ENCODE results near the gene IQCF5.
"Not testable (repeated sequence)": the region's sequence is repeated elsewhere in the genome, so short reads cannot be mapped to it uniquely, and the experiment has no call there.

IQCF5 gene

DNA sequence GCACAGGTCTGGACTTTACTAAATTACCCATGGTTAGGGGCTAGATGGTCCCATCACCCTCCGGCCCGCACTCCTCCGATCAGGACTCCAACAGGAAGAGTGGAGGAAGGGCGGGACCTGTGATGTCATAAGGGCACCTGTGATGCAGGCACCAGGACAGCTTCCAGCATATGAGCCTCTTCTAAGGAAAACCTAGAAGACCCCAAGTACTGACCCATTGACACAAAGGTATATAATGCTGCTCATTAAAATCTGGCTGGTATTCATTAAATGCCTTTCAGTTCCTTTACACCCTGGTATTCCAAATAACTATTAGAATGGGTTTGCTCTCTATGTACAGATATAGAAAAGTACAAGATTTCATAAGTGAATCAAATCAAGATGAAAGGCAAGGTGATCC is at the start of gene IQCF5:
TSS of gene IQCF5 (minus strand) at position 101 of the 400 bp plus-strand sequence. CDS start at position 31, 70 bp downstream.
- no peak for DNase-seq (ENCODE audit: low read depth, low spot score)

DNA sequence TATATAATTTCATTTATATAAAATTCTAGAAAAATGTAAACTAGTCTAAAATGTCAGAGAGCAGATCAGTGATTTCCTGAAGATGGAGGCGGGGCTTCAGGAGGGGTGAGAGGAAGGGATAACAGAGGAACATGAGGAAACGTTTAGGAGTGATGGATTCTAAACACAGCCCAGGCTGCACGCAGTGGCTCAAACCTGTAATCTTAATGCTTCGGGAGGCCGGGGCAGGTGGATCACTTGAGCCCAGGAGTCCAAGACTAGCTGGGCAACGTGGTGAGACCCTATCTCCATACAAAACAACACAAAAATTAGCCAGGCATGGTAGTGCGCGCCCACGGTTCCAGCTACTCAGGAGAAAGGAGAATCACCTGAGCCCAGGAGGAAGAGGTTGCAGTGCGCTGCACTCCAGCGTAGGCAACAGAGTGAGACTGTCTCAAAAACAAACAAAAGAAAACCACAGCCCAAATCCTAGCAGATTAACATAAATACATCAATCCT is 45.7 kb upstream of the IQCF5 start:
- DNase-seq (ENCODE audit: low read depth, low spot score): no peak

DNA sequence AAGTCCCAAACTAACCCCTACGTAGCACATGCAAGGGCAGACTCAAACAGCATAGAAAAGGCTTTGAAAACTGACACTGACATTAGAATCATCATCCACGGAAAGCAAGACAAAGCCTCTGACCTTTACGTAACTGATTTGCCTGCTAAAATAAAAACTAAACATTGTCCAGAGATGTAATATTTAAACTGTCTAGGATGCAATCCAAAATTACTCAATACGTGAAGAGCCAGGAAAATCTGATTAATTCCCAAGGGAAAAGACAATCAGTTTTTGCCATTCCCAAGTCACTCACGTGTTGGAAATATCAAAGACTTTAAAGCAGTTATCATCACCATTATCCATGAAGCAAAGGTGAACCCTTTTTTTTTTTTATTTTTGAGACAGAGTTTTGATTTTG is 41.0 kb upstream of the IQCF5 start:
- DNase-seq (ENCODE audit: low read depth, low spot score): no peak

DNA sequence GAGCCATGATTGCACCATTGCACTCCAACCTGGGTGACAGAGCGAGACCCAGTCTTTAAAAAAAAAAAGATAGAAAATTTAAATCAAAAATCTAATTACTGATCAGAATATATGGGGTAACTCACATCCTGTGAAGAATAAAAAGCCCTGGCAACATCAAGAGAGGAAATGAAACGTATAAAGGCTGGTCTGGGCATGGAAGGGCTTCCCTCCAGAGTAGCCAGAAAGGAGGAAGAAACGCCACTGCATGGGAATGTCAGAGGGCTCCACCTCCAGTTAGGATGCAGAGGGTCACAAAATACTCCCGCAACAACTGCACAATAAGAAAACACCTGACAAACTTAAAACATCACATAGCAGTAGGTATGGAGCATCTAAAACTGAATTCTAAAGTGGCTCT is 32.6 kb upstream of the IQCF5 start:
- DNase-seq (ENCODE audit: low read depth, low spot score): no peak

DNA sequence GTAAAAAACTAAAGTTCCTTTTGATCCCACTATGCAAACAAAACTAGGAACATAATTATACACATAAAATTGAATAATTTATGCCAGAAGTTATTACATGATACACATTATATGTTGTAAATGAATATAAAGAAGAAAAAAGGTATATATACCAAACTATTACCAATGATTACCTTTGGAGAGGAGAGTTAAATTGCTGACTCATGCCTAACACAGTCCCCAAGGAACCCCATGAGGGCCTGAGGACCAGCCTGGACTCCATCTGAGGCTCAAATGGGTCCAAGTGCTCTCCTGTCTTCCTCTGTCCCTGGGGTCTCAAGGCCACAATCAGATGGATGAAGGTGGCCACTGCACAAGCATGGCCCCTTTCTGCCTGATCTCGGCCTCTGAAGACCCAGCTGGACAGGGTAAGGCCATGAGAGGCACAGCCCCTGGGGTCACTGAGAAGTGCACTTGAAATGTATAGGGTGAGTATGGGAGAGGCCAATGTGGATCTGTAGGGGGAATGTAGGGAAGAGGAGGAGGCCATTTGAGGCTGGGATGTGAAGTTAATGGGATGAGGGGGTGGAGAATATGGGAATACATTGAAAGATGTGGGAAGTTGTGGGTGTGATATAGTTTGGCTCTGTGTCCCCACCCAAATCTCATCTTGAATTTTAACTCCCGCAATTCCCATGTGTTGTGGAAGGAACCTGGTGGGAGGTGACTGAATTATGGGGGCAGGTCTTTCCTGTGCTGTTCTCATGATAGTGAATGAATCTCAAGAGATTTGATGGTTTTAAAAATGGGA is 28.8 kb upstream of the IQCF5 start:
- DNase-seq (ENCODE audit: low read depth, low spot score): no peak

DNA sequence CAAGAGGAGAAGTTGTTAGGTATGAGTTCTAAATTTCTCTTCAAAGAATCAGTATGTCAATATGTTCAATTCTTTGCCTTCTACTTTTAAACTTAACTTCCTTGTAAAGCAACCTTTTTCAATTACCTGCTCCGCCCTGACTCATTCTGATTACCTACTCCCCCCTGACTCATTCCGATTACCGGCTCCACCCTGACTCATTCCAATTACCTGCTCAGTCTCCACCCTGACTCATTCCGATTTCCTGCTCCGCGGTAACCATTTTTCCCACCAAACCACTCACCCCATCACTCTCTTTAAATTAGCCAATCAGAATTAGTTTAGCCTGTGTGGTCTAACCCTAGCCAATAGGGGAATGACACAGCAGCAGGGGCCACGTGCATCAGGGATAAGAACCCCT is 27.0 kb upstream of the IQCF5 start:
- DNase-seq (ENCODE audit: low read depth, low spot score): not testable (repeated sequence)

DNA sequence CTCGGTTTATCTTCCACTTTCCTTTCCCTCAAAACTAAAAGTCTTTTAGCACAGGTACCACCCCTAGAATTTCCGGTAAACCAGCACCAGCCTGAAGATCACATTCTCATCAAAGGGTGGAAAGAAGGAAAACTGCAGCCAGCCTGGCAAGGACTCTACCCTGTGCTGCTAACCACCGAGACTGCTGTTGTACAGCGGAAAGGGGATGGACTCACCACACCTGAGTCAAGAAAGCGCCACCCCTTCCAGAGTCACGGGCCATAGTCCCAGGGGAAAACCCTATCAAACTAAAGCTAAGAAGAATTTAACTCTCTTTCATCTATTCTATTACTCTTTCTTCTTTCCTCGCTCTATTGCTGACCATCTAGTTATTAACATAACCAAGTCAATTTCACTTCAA is 24.6 kb upstream of the IQCF5 start:
- DNase-seq (ENCODE audit: low read depth, low spot score): not testable (repeated sequence)

DNA sequence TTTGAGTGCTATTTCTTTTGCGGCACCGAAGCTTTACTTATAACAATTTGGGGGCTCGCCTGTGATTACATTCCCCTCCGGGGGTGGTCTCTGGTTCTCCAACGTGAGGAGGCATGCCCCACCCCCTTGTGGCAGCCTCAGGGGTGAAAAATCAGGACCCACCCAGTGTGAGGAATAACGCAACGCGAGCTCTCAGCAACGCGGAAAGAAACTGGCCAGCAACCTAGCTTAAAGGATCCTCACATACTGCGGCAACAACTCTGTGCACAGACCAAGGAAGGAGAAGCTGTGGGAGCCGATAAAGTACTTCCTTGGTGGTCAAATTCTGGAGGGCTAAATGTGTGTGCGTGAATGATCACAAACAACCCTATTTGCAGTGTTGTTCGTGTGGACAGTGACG is 22.0 kb upstream of the IQCF5 start:
- no peak for DNase-seq (ENCODE audit: low read depth, low spot score)

DNA sequence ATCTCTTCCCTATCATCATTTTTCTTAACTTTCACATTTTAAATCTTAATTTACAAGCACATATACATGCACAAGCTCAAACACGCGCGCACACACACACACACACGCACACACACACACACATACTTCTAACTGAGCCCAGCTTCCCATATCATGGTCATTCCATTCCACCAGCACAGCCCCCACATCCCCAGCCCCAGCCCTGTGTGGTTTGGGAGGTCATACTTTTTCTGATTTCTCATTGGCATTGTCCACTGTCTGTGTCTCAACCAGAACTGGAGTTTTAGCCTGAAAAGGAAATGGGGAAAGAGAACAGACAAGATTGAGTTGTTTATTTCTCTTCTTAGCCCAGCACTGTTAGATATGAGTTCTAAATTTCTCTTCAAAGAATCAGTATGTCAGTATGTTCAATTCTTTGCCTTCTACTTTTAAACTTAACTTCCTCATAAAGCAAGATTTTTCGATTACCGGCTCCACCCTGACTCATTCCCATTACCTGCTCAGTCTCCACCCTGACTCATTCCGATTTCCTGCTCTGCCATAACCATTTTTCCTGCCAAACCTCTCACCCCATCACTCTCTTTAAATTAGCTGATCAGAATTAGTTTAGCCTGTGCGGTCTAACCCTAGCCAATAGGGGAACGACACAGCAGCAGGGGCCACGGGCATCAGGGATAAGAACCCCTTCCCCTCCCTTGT is 21.4 kb upstream of the IQCF5 start:
- DNase-seq (ENCODE audit: low read depth, low spot score): no peak

DNA sequence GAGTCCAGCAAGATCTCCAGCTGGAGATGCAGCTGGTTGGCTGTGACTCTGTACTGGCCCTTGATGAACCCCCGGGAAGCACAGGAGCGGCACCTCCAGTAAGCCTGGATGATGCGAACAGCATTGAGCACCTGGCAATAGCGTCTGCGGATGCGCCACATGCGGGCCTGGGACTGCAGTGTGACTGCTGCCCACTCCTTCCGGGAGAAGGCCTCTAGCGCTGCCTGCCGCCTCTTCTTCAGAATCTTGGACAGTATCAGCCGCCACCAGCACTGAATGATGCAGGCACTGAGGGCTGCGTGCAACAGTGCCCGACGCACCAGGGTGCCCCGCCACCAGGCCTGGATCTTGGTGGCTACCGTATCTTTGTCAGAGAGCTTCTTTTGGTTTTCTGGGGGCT is 19.5 kb upstream of the IQCF5 start:
- DNase-seq (ENCODE audit: low read depth, low spot score): no peak

DNA sequence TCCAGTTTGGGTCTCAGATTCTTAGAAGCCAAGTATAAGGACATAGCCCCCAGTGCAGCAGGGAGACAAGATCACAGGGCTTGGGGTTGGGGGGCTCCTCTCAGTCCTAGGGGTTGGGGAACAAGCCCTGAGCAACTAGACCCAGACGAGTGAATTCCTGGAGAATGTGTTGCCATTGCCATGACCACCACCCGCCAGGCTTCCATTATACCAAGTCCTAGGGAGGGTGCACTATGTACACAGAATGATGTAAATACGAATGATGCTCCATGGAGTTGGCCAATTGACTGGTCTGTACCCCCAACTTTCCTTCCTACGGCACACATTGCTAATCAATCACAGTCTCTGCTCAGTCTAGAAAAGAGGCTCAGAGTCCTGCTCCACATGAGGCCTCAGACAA is 19.0 kb upstream of the IQCF5 start:
- DNase-seq (ENCODE audit: low read depth, low spot score): no peak

DNA sequence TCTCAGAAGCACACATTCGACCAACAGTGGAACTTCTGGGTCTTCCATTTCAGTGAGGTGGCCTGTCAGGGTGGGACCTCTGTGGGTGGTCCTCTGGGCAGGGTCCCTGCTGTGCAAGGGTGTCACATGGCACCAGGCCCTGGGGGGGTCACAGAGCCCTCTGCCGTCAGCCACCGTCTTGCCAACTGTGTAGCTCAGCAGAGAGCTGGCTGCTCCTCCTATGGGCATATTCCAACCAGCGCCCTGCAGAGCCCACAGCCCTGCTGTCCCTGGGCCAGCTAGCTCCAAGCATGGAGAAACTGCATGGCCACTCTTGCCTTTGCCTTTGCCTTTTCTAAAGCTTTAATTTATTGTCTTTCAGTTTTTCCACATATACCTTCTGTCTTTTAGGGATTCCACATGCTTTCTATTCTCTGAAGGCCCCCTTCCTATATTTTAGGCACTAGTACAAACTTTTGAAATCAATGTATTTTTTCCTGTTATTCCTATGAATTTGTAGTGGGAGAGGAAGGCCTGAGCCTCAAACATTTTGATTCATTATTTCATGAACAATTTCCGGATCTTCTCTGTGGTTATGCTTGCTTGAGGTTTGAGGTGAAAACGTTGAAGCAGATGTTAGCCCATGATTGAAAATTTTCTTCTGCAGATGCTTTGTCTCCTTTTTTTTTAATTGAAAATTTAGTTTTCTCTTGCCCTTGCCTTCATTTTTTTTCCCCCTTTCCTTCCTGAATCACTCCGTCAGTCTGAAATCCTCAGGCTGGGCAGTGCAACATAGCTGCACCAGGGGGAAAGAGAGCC is 16.0 kb upstream of the IQCF5 start:
- no peak for DNase-seq (ENCODE audit: low read depth, low spot score)

DNA sequence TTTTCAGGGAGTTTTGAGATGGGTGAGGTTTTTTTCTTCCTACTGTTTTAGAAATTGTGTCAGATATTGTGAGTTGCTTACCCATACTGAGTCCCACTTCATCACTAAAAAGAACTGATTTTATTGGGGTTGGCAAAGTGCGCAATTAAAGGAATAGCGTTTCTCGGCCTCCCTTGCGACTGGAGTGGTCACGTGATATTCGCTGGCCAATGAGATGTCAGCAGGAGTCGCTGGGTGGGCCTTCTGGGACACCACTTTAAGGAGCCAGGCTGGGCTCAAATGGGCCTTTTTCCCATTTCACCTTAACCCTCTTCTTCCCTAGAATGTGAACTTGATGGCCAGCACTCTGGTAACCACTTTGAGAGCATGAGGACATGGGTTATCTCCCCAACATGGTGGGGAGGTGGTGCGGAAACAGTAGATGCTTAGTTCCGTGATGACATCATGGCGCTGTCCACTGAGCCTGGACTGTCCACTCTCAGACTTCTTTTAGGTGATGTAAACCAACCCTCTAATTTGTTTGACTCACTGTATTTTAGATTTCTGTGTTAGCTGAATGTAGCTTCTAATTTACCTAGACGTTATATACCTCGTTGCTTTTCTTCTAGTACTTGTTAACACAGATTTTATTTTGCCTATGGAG is 13.2 kb upstream of the IQCF5 start:
- DNase-seq (ENCODE audit: low read depth, low spot score): no peak

DNA sequence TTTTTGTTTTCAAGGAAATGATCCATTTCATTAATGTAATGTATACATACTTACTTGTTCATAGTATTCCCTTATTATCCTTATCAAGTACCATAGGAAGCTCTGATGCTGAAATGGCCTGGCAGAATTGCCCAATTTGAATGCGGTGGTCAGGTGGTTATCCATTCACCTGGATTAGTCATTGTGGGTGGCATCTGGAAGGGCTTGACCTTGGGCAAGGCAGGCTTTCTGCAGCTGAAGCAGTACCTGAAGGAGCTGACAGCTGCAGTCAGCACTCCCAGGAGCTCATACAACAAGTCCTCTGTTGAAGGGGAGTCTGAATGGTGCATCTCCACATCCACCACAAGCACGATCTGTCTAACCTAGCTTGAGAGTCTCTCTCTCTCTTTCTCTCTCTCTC is 12.2 kb upstream of the IQCF5 start:
- no peak for DNase-seq (ENCODE audit: low read depth, low spot score)

DNA sequence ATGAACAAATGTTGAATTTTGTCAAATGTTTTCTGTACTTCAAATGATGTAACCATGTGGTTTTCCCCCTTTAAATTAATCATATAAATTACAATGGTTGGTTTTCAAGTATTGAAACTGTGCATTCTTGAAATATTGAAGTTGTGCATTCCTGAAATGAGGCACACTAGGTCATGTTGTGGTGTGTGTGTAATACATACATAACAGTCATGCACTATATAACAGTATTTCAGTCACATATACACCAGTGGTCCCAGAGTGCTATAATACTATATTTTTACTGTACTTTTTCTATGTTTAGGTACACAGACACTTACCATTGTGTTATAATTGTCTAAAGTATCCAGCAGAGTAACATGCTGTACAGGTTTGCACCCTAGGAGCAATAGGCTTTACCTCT is 11.0 kb upstream of the IQCF5 start:
- no peak for DNase-seq (ENCODE audit: low read depth, low spot score)

DNA sequence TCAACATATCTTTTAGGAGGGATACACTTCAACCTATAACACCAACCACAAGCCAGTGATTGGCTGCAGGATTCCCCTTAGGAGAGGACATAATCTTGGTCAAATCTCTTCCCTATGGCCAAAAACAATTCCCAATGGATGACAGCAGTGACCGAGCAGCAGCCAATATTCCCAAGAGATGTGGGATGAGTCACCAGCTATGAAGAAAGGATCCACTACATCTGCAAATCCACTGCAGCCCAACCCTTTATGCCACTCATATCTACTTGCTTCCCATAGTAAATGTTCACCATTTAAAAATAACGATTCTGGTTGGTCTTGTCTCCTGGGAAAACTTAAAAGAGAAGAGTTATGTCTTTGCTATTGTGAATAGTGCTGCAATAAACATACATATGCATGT is 4.5 kb upstream of the IQCF5 start:
- DNase-seq (ENCODE audit: low read depth, low spot score): no peak

DNA sequence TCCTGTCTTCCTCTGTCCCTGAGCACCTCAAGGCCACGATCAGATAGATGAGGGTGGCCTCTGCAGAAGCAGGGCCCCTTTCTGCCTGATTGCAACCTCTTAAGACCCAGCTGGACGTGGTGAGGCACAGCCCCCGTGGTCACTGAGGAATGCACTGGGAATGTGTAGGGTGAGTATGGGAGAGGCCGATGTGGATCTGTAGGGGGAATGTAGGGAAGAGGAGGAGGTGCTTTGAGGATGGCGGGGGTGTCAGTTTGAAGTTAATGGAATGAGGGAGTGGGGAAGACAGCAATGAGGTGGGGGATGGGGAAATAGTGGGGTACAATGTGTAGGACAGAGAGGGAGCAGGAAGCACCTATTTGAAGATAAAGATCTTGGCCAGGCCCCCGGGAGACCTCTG is 785 bp upstream of the IQCF5 start:
- DNase-seq (ENCODE audit: low read depth, low spot score): no peak

DNA sequence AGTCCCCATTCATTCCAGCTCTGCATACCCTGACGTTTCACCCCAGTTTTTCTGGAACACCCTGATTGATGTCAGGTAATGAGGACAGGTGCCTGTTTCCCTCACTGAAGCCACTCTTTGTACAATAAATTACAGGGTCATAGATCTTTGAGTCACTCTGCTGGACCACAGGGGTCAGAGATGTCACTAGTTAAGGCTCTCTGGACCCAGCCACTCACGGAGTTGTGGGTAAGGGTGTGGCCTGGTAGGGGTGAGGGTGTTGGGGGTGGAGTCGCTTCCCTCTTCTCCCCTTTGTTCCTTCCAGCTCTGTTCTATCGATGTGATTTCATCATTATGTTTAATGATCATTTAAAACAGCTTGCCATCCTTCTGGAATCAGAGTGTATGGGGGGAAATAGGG is 512 bp downstream of the IQCF5 start:
- DNase-seq (ENCODE audit: low read depth, low spot score): no peak

DNA sequence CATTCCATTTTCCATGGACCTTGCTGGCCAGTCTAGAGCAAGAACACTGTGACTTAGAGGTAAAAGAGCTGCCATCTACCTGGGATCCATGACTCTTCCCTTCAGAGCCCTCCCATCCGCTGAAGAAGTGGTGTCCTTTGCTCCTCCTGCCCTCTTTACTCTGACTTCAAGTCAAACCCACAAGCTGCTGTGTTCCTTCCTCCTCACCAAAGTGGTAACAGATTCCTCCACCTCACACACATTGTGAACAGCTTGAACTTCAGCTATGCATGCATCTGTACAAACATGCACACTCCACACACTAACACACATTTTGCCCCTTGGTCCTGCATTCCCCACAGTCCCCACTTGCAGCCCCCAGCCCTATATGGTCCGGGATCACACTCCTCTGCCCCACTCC is 990 bp downstream of the IQCF5 start:
- DNase-seq (ENCODE audit: low read depth, low spot score): no peak

DNA sequence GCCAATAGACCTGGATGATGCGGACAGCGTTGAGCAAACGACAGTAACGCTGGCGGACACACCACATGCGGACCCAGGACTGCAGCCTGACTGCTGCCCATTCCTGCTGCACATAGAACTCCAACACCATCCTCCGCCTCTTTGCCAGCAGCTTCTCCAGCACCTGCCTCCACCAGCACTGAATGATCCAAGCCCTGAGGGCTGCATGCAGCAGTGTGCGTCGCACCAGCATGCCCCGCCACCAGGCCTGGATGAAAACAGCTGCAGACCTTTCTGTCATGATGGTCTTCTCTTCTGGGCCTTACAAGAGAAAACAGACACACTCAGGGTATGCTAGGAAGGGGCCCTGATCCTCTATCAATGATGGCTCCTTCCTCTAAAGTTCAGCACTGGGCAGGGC is 1.5 kb downstream of the IQCF5 start:
- no peak for DNase-seq (ENCODE audit: low read depth, low spot score)

DNA sequence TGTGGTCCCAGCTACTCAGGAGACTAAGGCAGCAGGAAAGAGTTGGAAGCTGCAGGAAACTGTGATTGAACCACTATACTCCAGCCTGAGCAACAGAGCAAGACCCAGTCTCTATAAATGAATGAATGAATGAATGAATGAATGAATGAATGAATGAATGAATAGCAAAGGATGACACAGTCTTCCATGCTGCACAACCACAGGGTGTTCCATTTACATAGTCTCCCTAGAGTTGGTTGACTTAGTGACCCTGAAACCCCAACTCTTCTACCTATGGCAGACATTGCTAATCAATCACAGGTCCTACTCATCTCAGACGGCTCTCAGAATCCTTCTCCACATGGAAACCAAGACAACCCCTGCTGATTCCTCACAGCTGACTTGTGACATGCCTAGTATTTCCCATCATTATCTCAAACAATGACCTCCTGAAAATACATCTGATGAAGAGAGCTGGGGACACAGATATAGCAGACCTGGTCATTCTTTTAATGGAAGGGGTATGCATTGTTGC is 2.1 kb downstream of the IQCF5 start:
- DNase-seq (ENCODE audit: low read depth, low spot score): no peak

DNA sequence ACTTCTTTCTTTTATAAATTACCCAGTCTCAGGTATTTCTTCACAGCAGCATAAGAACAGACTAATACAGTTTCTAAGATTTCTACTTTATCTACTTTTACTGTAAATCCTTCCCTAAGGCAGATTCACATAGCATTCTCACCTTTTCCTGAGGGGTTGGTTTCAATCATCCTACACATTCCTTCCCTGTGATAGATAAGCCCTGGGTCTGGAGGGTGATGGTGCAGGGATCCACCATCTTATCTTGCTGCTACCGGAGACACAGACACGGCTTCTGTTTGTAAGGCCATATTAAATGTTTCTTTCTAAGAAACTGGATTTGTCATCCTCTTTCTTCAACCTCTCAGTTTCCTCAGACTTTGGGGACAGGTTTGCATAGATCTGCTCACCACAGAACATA is 6.1 kb downstream of the IQCF5 start:
- no peak for DNase-seq (ENCODE audit: low read depth, low spot score)

Data from brain pericyte (primary cell).